ENCODE results near the gene MEI4.
"Not testable (repeated sequence)": the region's sequence is repeated elsewhere in the genome, so short reads cannot be mapped to it uniquely, and the experiment has no call there.

Gene MEI4

DNA sequence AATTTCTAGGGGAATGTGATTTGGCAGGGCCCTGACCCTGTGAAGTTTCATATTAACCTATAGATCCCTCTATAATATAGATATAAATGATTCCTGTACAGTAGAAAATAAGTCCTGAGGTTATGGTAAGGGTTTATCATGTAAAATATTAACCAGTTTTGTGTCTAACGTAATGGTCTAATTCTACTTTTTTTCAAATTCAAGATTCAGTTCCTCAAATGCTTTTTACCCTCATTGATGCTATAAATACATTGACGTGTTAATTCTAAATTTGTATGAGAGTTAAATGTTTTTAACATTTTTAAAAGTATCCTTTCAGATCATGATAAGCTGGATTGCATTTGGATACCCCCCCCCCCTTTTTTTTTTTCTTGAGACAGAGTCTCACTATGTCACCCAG lies 169.4 kb downstream of the MEI4 start:
- H3K4me1 ChIP-seq (ENCODE audit: control insufficient read depth, low read depth, low read length) = no peaks in the 10 kb centered on the region

DNA sequence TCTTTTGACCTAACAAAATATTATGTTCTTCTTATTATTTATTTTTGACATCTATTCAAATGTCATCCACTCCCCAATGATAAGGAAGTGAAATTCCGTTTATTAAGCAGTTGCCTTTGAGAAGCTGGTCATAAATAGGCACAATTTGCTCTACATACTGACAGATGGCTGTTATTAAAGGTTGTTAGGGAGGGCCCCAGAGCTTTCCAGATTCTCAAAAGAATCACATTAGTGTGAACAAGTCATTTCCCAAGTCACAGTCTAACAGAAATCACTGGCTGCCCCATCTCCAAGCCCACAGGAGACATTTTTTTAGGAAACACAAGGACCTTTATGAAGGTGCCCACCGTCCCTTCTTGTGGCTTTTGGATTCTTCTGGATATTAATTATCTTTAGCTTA lies 172.4 kb downstream of the MEI4 start:
- no peak overlapping the region for H3K27ac ChIP-seq (ENCODE audit: low read length)
- H3K36me3 ChIP-seq (ENCODE audit: control insufficient read depth, low read depth, low read length) = no peaks in the 10 kb centered on the region

More for the DNA sequence above, 169.4 kb downstream of the MEI4 start:
- Histone ChIP-seq H3K27me3 (ENCODE audit: control insufficient read depth, insufficient read depth, low read length) (no peaks in the 10 kb centered on the region), H3K9ac (ENCODE audit: low read length) (no peak overlapping the region), H3K27ac (ENCODE audit: low read length) (no peak overlapping the region), H3K9me3 (ENCODE audit: control insufficient read depth, low read depth, low read length) (no peaks in the 10 kb centered on the region), H3K36me3 (ENCODE audit: control insufficient read depth, low read depth, low read length) (no peaks in the 10 kb centered on the region), H3K4me3 (ENCODE audit: low read length) (no peak overlapping the region)

DNA sequence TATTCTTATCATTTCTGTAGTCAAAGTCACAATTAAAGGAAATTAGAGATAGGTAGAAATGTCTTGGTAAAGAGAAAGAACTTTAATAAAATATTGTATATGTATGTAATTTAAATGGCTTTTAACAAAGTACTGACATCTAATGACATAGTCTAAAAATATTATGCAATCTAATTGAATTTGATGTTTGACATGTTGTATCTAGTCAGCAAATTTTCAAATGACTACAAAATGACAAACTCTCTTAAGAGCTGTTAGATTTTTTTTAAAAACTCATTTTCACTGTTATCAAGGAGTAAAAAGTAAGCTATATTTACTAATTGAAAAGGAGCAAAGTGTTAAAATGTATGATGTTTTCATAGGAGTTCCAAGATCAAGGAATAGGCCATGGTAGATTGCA lies 176.9 kb downstream of the MEI4 start:
- Histone ChIP-seq H3K9me3 (ENCODE audit: control insufficient read depth, low read depth, low read length) (no peaks in the 10 kb centered on the region), H3K9ac (ENCODE audit: low read length) (no peak overlapping the region), H3K27me3 (ENCODE audit: control insufficient read depth, insufficient read depth, low read length) (no peaks in the 10 kb centered on the region), H3K36me3 (ENCODE audit: control insufficient read depth, low read depth, low read length) (no peaks in the 10 kb centered on the region), H3K27ac (ENCODE audit: low read length) (no peak overlapping the region), H3K4me1 (ENCODE audit: control insufficient read depth, low read depth, low read length) (no peaks in the 10 kb centered on the region), H3K4me3 (ENCODE audit: low read length) (no peak overlapping the region)

More for the DNA sequence above, 172.4 kb downstream of the MEI4 start:
- H3K9ac ChIP-seq (ENCODE audit: low read length) = no peak overlapping the region
- H3K9me3 ChIP-seq (ENCODE audit: control insufficient read depth, low read depth, low read length) = no peaks in the 10 kb centered on the region
- no peak overlapping the region for H3K4me3 ChIP-seq (ENCODE audit: low read length)
- no peaks in the 10 kb centered on the region for H3K27me3 ChIP-seq (ENCODE audit: control insufficient read depth, insufficient read depth, low read length)
- H3K4me1 ChIP-seq (ENCODE audit: control insufficient read depth, low read depth, low read length) = no peaks in the 10 kb centered on the region

- H3K9me3 ChIP-seq (ENCODE audit: control insufficient read depth, low read depth, low read length); H3K27me3 ChIP-seq (ENCODE audit: control insufficient read depth, insufficient read depth, low read length); H3K4me3 ChIP-seq (ENCODE audit: low read length); H3K27ac ChIP-seq (ENCODE audit: low read length); H3K9ac ChIP-seq (ENCODE audit: low read length); H3K36me3 ChIP-seq (ENCODE audit: control insufficient read depth, low read depth, low read length); H3K4me1 ChIP-seq (ENCODE audit: control insufficient read depth, low read depth, low read length): not testable (repeated sequence)
Observed at GRCh38 chr6:77833749-77834148, 180.9 kb downstream of the MEI4 start.

GRCh38 chr6:77834591-77834996 lies 181.8 kb downstream of the MEI4 start:
- Histone ChIP-seq H3K9ac (ENCODE audit: low read length) (no peak overlapping the region), H3K4me1 (ENCODE audit: control insufficient read depth, low read depth, low read length) (no peaks in the 10 kb centered on the region), H3K27ac (ENCODE audit: low read length) (no peak overlapping the region), H3K9me3 (ENCODE audit: control insufficient read depth, low read depth, low read length) (no peaks in the 10 kb centered on the region), H3K36me3 (ENCODE audit: control insufficient read depth, low read depth, low read length) (no peaks in the 10 kb centered on the region), H3K27me3 (ENCODE audit: control insufficient read depth, insufficient read depth, low read length) (no peaks in the 10 kb centered on the region), H3K4me3 (ENCODE audit: low read length) (no peak overlapping the region)

GRCh38 chr6:77837034-77837784 lies 184.4 kb downstream of the MEI4 start:
- H3K4me1 ChIP-seq (ENCODE audit: control insufficient read depth, low read depth, low read length) = no peaks in the 10 kb centered on the region
- H3K4me3 ChIP-seq (ENCODE audit: low read length) = no peak overlapping the region
- no peak overlapping the region for H3K27ac ChIP-seq (ENCODE audit: low read length)
- no peaks in the 10 kb centered on the region for H3K9me3 ChIP-seq (ENCODE audit: control insufficient read depth, low read depth, low read length)
- no peaks in the 10 kb centered on the region for H3K27me3 ChIP-seq (ENCODE audit: control insufficient read depth, insufficient read depth, low read length)
- no peak overlapping the region for H3K9ac ChIP-seq (ENCODE audit: low read length)
- H3K36me3 ChIP-seq (ENCODE audit: control insufficient read depth, low read depth, low read length) = no peaks in the 10 kb centered on the region

DNA sequence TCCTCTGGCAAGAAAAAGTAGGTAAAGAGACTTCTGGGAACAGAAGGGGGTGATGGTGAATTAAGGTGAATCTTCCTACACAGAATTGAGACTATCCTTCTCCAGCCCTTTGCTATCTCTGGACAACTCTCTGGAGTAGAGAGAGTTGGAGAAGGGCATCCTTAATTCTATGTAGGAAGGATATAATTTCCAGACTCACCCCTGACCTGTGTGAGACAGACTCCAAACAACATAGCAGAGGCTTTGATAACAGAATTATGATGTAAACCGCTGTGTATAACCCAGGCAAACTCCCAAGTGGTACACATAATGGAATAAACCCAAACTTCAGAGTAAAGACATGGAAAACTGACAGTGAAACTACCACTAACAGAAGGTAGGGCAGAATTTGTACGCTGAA lies 186.5 kb downstream of the MEI4 start:
- no peak overlapping the region for H3K4me3 ChIP-seq (ENCODE audit: low read length)
- no peaks in the 10 kb centered on the region for H3K4me1 ChIP-seq (ENCODE audit: control insufficient read depth, low read depth, low read length)
- no peaks in the 10 kb centered on the region for H3K27me3 ChIP-seq (ENCODE audit: control insufficient read depth, insufficient read depth, low read length)
- H3K9me3 ChIP-seq (ENCODE audit: control insufficient read depth, low read depth, low read length) = no peaks in the 10 kb centered on the region
- H3K9ac ChIP-seq (ENCODE audit: low read length) = no peak overlapping the region
- H3K27ac ChIP-seq (ENCODE audit: low read length) = no peak overlapping the region
- H3K36me3 ChIP-seq (ENCODE audit: control insufficient read depth, low read depth, low read length) = no peaks in the 10 kb centered on the region

DNA sequence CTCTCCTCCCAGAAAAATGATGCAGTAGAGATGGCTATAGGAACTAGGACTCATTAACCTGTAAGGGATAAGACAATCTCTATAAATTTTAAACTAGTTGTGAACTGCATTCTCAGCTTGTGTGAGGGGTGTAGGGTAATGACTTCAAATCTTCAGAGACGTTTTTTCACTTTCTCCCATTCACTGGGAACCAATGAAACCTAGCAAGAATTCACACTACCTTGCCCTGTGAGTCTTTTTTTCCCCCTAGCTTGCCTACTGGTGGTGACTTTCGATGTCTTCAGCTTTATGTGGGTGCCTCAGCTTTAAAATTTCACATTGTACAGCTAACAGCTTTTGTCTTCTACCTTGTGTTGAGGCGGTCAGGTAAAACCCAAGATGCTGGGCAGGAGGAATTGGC lies 192.0 kb downstream of the MEI4 start:
- no peak overlapping the region for H3K4me3 ChIP-seq (ENCODE audit: low read length)
- H3K27me3 ChIP-seq (ENCODE audit: control insufficient read depth, insufficient read depth, low read length) = no peaks in the 10 kb centered on the region
- no peaks in the 10 kb centered on the region for H3K36me3 ChIP-seq (ENCODE audit: control insufficient read depth, low read depth, low read length)
- no peaks in the 10 kb centered on the region for H3K4me1 ChIP-seq (ENCODE audit: control insufficient read depth, low read depth, low read length)
- H3K27ac ChIP-seq (ENCODE audit: low read length) = no peak overlapping the region
- no peak overlapping the region for H3K9ac ChIP-seq (ENCODE audit: low read length)
- H3K9me3 ChIP-seq (ENCODE audit: control insufficient read depth, low read depth, low read length) = no peaks in the 10 kb centered on the region

DNA sequence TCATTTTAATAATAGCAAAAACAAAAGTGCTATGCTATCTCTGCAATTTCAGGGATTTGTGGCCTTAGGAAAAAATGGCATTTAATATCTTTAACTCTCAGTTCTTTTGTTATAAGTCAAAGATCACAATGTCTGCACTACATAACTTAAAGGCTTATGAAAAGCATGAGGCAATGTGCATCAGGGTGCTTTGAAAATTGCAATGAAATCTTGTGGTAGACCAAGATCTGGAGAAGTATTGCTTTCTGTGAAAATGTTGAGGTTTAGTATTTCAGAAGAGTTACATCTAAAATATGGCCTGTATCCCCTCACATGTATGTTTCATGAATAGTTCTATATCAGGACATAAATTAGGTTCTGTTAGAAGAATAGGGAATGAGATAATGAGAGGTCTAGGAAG lies 200.6 kb downstream of the MEI4 start:
- Histone ChIP-seq H3K9ac (ENCODE audit: low read length) (no peak overlapping the region), H3K27ac (ENCODE audit: low read length) (no peak overlapping the region), H3K36me3 (ENCODE audit: control insufficient read depth, low read depth, low read length) (no peaks in the 10 kb centered on the region), H3K27me3 (ENCODE audit: control insufficient read depth, insufficient read depth, low read length) (no peaks in the 10 kb centered on the region), H3K4me1 (ENCODE audit: control insufficient read depth, low read depth, low read length) (no peaks in the 10 kb centered on the region), H3K4me3 (ENCODE audit: low read length) (no peak overlapping the region), H3K9me3 (ENCODE audit: control insufficient read depth, low read depth, low read length) (no peaks in the 10 kb centered on the region)

- Histone ChIP-seq H3K9ac (ENCODE audit: low read length) (no peak overlapping the region), H3K4me1 (ENCODE audit: control insufficient read depth, low read depth, low read length) (no peaks in the 10 kb centered on the region), H3K36me3 (ENCODE audit: control insufficient read depth, low read depth, low read length) (no peaks in the 10 kb centered on the region), H3K4me3 (ENCODE audit: low read length) (no peak overlapping the region), H3K9me3 (ENCODE audit: control insufficient read depth, low read depth, low read length) (no peaks in the 10 kb centered on the region), H3K27ac (ENCODE audit: low read length) (no peak overlapping the region), H3K27me3 (ENCODE audit: control insufficient read depth, insufficient read depth, low read length) (no peaks in the 10 kb centered on the region)
Observed at GRCh38 chr6:77856391-77856790, 203.6 kb downstream of the MEI4 start.

GRCh38 chr6:77857421-77857820 lies 204.6 kb downstream of the MEI4 start:
- no peaks in the 10 kb centered on the region for H3K4me1 ChIP-seq (ENCODE audit: control insufficient read depth, low read depth, low read length)
- peaks cover 9% of the 10 kb centered on the region for H3K9me3 ChIP-seq (ENCODE audit: control insufficient read depth, low read depth, low read length)
- no peak overlapping the region for H3K27ac ChIP-seq (ENCODE audit: low read length)
- H3K36me3 ChIP-seq (ENCODE audit: control insufficient read depth, low read depth, low read length) = no peaks in the 10 kb centered on the region
- H3K27me3 ChIP-seq (ENCODE audit: control insufficient read depth, insufficient read depth, low read length) = no peaks in the 10 kb centered on the region
- no peak overlapping the region for H3K9ac ChIP-seq (ENCODE audit: low read length)
- no peak overlapping the region for H3K4me3 ChIP-seq (ENCODE audit: low read length)

DNA sequence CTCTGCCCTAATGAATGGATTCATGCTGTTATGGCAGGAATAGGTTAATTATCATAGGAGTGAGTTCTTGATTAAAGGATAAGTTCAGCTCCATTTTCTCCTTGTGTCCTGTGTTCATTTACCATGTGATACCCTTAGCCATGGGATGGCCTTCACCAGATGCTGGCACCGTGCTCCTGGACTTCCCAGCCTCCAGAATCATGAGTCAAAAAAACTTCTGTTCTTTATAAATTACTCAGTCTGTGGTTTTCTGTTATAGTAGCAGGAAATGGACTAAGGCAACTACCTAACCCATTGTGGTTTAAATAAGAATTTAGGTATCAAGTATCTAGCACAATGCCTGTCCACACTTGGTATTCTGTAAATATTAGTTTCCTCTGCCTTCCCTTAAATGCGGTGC lies 223.5 kb downstream of the MEI4 start:
- no peaks in the 10 kb centered on the region for H3K9me3 ChIP-seq (ENCODE audit: control insufficient read depth, low read depth, low read length)
- no peak overlapping the region for H3K27ac ChIP-seq (ENCODE audit: low read length)
- no peaks in the 10 kb centered on the region for H3K4me1 ChIP-seq (ENCODE audit: control insufficient read depth, low read depth, low read length)
- no peaks in the 10 kb centered on the region for H3K27me3 ChIP-seq (ENCODE audit: control insufficient read depth, insufficient read depth, low read length)
- H3K9ac ChIP-seq (ENCODE audit: low read length) = no peak overlapping the region
- H3K36me3 ChIP-seq (ENCODE audit: control insufficient read depth, low read depth, low read length) = no peaks in the 10 kb centered on the region
- no peak overlapping the region for H3K4me3 ChIP-seq (ENCODE audit: low read length)
